Psoas muscle (tissue), 8 donors: ENCODE measurements around the gene EEF1AKMT2. TPM values are rescaled to one million over a fixed set of nuclear protein-coding genes. Genes with fewer than 3 reads are reported as not detected.

Experiments
- ATAC-seq, 4 donors: fragments of 200-7000 bp; cut with Tn5 transposase; one replicate each; pipeline ENCODE4 v1.9.1; 2020; ENCODE audit warnings: moderate library complexity in 3 of 4, mild to moderate bottlenecking in 2 of 4
- DNase-seq, 2 donors: peaks; one replicate each; pipeline ENCODE4 v3.0.0-alpha.2; 2020
- H3K27ac ChIP-seq: fragments of 200-600 bp; one replicate; pipeline ENCODE4 v1.8.0; 2022
- H3K27me3 ChIP-seq, 3 donors: fragments of 200-600 bp in 1 of 3; one replicate each; pipeline versions ENCODE4 v1.6.1 to v1.8.0; 2013 to 2022; ENCODE audit warnings: low read length in 2 of 3, mild to moderate bottlenecking in 2 of 3, moderate library complexity in 1 of 3; ENCODE audit not compliant: insufficient read depth in 3 of 3
- H3K36me3 ChIP-seq, 2 donors: fragments of 200-600 bp in 1 of 2; one replicate each; pipeline versions ENCODE4 v1.6.1 to v1.8.0; 2013 to 2022; ENCODE audit warnings: low read depth in 1 of 2, mild to moderate bottlenecking in 1 of 2, moderate library complexity in 1 of 2; ENCODE audit not compliant: insufficient read depth in 1 of 2
- H3K4me1 ChIP-seq: fragments of 200-600 bp; one replicate; pipeline ENCODE4 v1.8.0; 2022
- H3K4me3 ChIP-seq: fragments of 200-600 bp; one replicate; pipeline ENCODE4 v1.8.0; 2022; ENCODE audit warnings: mild to moderate bottlenecking
- H3K9me3 ChIP-seq: fragments of 200-600 bp; one replicate; pipeline ENCODE4 v1.8.0; 2022
- CTCF ChIP-seq: fragments of 200-600 bp; IDR thresholded peaks from one replicate; pipeline ENCODE4 v1.8.0; 2022; ENCODE audit warnings: antibody characterized with exemption
- WGBS, 3 donors: extraction: QIAGEN DNeasy Blood & Tissue Kit; methylation state at CpG; one replicate each; pipeline versions ENCODE4 v1.1.6 to v1.1.7; 2013; 5-methylcytosine and 5-hydroxymethylcytosine counted together
- intact Hi-C, 2 donors: fragments of 100-400 bp; cut with DNase I; formaldehyde crosslinking; loops; one replicate each; pipeline versions ENCODE4 v1.11.0 to v1.14.2; 2022
- polyA plus RNA-seq, 3 donors: library from polyadenylated mRNA; stranded (reverse); fragments of 200-250 nt; gene quantifications; one replicate each; pipeline ENCODE4 v1.2.3, GENCODE V29; 2013
- total RNA-seq, 4 donors: library from RNA; stranded (reverse); fragmentation: NEBNext Ultra II Directional in 2 of 4; extraction: Animal tissue kit (Norgen Biotek cat#: 25700) in 2 of 4; gene quantifications; one replicate each; pipeline versions ENCODE4 v1.2.1 to v1.2.4, GENCODE V29; 2021 to 2023
- donor health status: healthy with polysubstance abuse.
- donor health status: DM: no; HTN: no; CAD: no; lungs with moderate emphysema.
- donor health status: Bipolar disorder and iron deficiency.
- donor health status: healthy.
- donor health status: DM: yes; HTN: yes; CAD: no.
- donor health status: DM: no; HTN: no; CAD: no.
- donor health status: DM: no; HTN: no; CAD: no.
- donor health status: DM: yes; HTN: yes; CAD: no.

The EEF1AKMT2 gene
- total and polyA plus RNA-seq, 7 donors, result 3.3 to 11.9 (median 9.1) TPM

GRCh38 chr10:124734311-124735166 lies 57.1 kb downstream of the EEF1AKMT2 start:
- no peaks in the 10 kb centered on the region for H3K9me3 ChIP-seq
- intact Hi-C loops, result loop anchor here (5.0 to 10.0 kb wide), 3 partner anchors 32 to 87 kb away; no protein-coding TSS in a partner anchor
- H3K36me3 ChIP-seq, result no peaks in the 10 kb centered on the region
- H3K27me3 ChIP-seq, result no peaks in the 10 kb centered on the region
- peak in 1 of 2 donors; percentile 53 for DNase-seq
- peak overlapping the region; percentile 95 for H3K27ac ChIP-seq
- TF ChIP-seq CTCF, result no peak
- H3K4me1 ChIP-seq, result peaks cover 94% of the 10 kb centered on the region
- ATAC-seq, result no peak
- WGBS, 3 donors, result 65 to 84% (median 72%) methylated on average over 16 of the region's 16 CpGs
- peak overlapping the region; percentile 32 for H3K4me3 ChIP-seq

GRCh38 chr10:124733571-124734245 lies 58.0 kb downstream of the EEF1AKMT2 start:
- intact Hi-C loops, result loop anchor here in 1 of 2 donors (10.0 kb wide), 1 partner anchor 49 kb away; no protein-coding TSS in a partner anchor
- DNase-seq (no peak), ATAC-seq (peak in 1 of 4 donors; percentile 4)
- Histone ChIP-seq H3K4me1 (peaks cover 94% of the 10 kb centered on the region), H3K27me3 (no peaks in the 10 kb centered on the region), H3K4me3 (peak overlapping the region; percentile 32), H3K27ac (peak overlapping the region; percentile 95), H3K9me3 (no peaks in the 10 kb centered on the region), H3K36me3 (no peaks in the 10 kb centered on the region)
- no peak for TF ChIP-seq CTCF
- WGBS, 3 donors, result 30 to 41% (median 33%) methylated on average over 13 of the region's 13 CpGs

GRCh38 chr10:124732931-124733570 lies 58.6 kb downstream of the EEF1AKMT2 start:
- H3K27ac ChIP-seq, result peak overlapping the region; percentile 95
- H3K9me3 ChIP-seq, result no peaks in the 10 kb centered on the region
- ATAC-seq, result peak; percentile 63 to 71 (median 69)
- DNase-seq, result peak; percentile 78 to 90
- 30 to 46% (median 31%) methylated on average over 14 of the region's 14 CpGs for WGBS, 3 donors
- H3K4me1 ChIP-seq, result peaks cover 92% of the 10 kb centered on the region
- no peaks in the 10 kb centered on the region for H3K36me3 ChIP-seq
- no peak for TF ChIP-seq CTCF
- intact Hi-C loops, result loop anchor here in 1 of 2 donors (10.0 kb wide), 1 partner anchor 48 kb away; no protein-coding TSS in a partner anchor
- H3K4me3 ChIP-seq, result peak overlapping the region; percentile 32
- H3K27me3 ChIP-seq, result no peaks in the 10 kb centered on the region

- Histone ChIP-seq H3K36me3 (no peaks in the 10 kb centered on the region), H3K27ac (peak overlapping the region; percentile 95), H3K27me3 (no peaks in the 10 kb centered on the region), H3K9me3 (no peaks in the 10 kb centered on the region), H3K4me3 (no peak overlapping the region), H3K4me1 (peaks cover 90% of the 10 kb centered on the region)
- no peak for TF ChIP-seq CTCF
- 85 to 89% (median 85%) methylated on average over 9 of the region's 9 CpGs for WGBS, 3 donors
- intact Hi-C loops, result loop anchor here in 1 of 2 donors (10.0 kb wide), 1 partner anchor 47 kb away; no protein-coding TSS in a partner anchor
- ATAC-seq, result no peak
- no peak for DNase-seq
These were observed 60.1 kb downstream of the EEF1AKMT2 start for GRCh38 chr10:124731551-124731950.
